Aorta (tissue), 5 donors: ENCODE measurements around the gene RAB35. TPM values are rescaled to one million over a fixed set of nuclear protein-coding genes. Genes with fewer than 3 reads are reported as not detected.

Source experiments
- ATAC-seq: fragments of 200-7000 bp; cut with Tn5 transposase; one replicate; pipeline ENCODE4 v1.9.1; 2022; ENCODE audit warnings: moderate library complexity; ENCODE audit not compliant: low FRiP score
- DNase-seq, 2 donors: peaks; one replicate each; pipeline ENCODE4 v3.0.0-alpha.2; 2020
- H3K27ac ChIP-seq, 2 donors: one replicate each; pipeline ENCODE4 v1.5.1; 2013; ENCODE audit warnings: low read length in 2 of 2, mild to moderate bottlenecking in 2 of 2, moderate library complexity in 2 of 2, control low read depth in 1 of 2, inconsistent platforms in 1 of 2, low read depth in 1 of 2
- H3K27me3 ChIP-seq, 2 donors: one replicate each; pipeline ENCODE4 v1.6.1; 2013; ENCODE audit warnings: control low read depth in 1 of 2, low read length in 1 of 2, mild to moderate bottlenecking in 1 of 2, moderate library complexity in 1 of 2; ENCODE audit not compliant: insufficient read depth in 2 of 2, control insufficient read depth in 1 of 2
- H3K36me3 ChIP-seq, 2 donors: one replicate each; pipeline ENCODE4 v1.6.1; 2013; ENCODE audit warnings: control low read depth in 1 of 2, low read length in 1 of 2, mild to moderate bottlenecking in 1 of 2; ENCODE audit not compliant: insufficient read depth in 2 of 2, control insufficient read depth in 1 of 2
- H3K4me1 ChIP-seq, 2 donors: one replicate each; pipeline ENCODE4 v1.6.1; 2013; ENCODE audit warnings: low read length in 2 of 2, control low read depth in 1 of 2, mild to moderate bottlenecking in 1 of 2, moderate library complexity in 1 of 2; ENCODE audit not compliant: insufficient read depth in 2 of 2, control insufficient read depth in 1 of 2
- H3K4me3 ChIP-seq, 2 donors: one replicate each; pipeline ENCODE4 v1.5.1; 2013; ENCODE audit warnings: low read length in 2 of 2, control low read depth in 1 of 2, mild to moderate bottlenecking in 1 of 2
- H3K9me3 ChIP-seq: one replicate; pipeline ENCODE4 v1.6.1; 2013; ENCODE audit warnings: mild to moderate bottlenecking, low read length; ENCODE audit not compliant: control insufficient read depth
- WGBS, 2 donors: extraction: QIAGEN DNeasy Blood & Tissue Kit; methylation state at CpG; one replicate each; pipeline ENCODE4 v1.1.7; 2013; 5-methylcytosine and 5-hydroxymethylcytosine counted together
- intact Hi-C, 2 donors: fragments of 100-400 bp; cut with DNase I; formaldehyde crosslinking; loops; one replicate each; pipeline versions ENCODE4 v1.14.2 to v1.15.0; 2022
- polyA plus RNA-seq, 2 donors: library from polyadenylated mRNA; stranded (reverse); fragments of 200-250 nt; gene quantifications; one replicate each; pipeline ENCODE4 v1.2.3, GENCODE V29; 2013
- total RNA-seq, 2 donors: library from RNA; stranded (reverse); fragmentation: NEBNext Ultra II Directional; extraction: Animal tissue kit (Norgen Biotek cat#: 25700); gene quantifications; one replicate each; pipeline ENCODE4 v1.2.1, GENCODE V29; 2021
- donor health status: healthy with polysubstance abuse.
- donor health status: Bipolar disorder and iron deficiency.
- donor health status: DM: no; HTN: no; CAD: no.
- donor health status: DM: no; HTN: no; CAD: no.
- donor health status: DM: yes; HTN: yes; CAD: no.

The RAB35 gene
- total and polyA plus RNA-seq, 4 donors: 15.7 to 52.6 (median 35.5) TPM

DNA sequence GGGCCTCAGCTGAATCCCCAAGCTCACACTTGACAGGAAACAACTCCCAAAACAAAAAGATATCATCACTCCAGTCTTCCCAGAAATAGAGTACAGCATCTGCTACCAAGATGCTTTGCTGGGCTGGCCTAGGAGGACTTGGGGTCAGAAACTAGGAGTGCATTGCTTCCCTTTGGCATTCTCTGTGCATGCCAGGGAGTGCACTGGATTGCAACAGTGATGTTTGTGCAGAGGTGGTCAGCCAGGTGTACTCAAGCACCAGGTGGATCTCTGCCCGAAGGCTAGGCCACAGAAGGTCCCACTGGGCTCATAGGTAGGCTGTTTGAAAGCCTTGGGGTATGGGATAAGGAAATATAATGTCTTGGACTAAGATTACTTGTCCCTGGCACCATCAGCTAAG is 51.1 kb downstream of the RAB35 start:
- Histone ChIP-seq H3K27me3 (no peaks in the 10 kb centered on the region), H3K27ac (no peak overlapping the region), H3K9me3 (no peaks in the 10 kb centered on the region), H3K36me3 (no peaks in the 10 kb centered on the region), H3K4me1 (no peaks in the 10 kb centered on the region), H3K4me3 (no peak overlapping the region)
- DNase-seq (no peak), ATAC-seq (no peak)
- 92 to 93% methylated on average over 1 of the region's 1 CpG for WGBS, 2 donors
- intact Hi-C loops: no loop called here

DNA sequence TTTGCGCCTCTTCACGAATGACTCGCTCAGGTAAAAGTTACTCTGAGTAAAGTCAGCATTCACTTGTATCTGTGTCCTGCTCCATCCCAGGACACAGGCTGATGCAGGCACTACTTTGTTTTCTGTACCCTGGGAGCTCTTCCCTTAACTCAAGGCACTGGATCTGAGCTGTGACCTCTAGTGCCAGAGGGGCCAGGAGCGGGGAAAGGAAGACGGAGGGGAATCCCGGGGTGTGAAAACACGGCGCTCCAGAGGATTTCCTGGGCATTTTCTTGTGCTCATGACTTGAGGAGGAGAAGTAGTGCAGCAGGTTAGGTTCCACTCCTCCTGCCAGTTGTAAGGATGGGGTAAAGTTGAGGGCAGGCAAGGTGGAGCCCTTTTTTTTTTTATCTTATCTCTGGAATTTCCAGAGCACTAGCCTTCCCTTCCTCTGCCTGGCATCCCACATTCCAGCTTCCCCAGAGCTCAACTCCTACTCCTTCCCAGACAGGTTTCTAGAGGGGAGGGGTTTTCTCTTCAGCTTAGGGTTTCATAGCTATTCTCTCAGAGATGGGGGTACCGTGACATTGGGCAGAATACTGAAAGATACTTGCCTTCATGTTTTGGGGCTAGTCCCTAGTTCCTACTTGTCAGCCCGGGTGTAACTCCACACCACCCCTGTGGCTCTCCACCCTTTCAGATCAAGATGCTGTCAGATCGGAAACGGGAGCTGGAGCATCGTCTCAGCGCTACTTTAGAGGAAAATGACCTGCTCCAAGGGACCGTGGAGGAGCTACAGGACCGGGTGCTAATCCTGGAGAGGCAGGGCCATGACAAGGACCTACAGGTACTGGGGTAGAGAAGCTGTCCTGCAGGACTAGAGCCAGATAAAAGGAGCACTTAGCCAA is 52.3 kb downstream of the RAB35 start:
- DNase-seq (no peak), ATAC-seq (no peak)
- H3K4me3 ChIP-seq: no peak overlapping the region
- WGBS, 2 donors: 56 to 60% methylated on average over 16 of the region's 16 CpGs
- H3K4me1 ChIP-seq: no peaks in the 10 kb centered on the region
- no peaks in the 10 kb centered on the region for H3K9me3 ChIP-seq
- no peaks in the 10 kb centered on the region for H3K27me3 ChIP-seq
- H3K36me3 ChIP-seq: no peaks in the 10 kb centered on the region
- intact Hi-C loops: no loop called here
- H3K27ac ChIP-seq: no peak overlapping the region

DNA sequence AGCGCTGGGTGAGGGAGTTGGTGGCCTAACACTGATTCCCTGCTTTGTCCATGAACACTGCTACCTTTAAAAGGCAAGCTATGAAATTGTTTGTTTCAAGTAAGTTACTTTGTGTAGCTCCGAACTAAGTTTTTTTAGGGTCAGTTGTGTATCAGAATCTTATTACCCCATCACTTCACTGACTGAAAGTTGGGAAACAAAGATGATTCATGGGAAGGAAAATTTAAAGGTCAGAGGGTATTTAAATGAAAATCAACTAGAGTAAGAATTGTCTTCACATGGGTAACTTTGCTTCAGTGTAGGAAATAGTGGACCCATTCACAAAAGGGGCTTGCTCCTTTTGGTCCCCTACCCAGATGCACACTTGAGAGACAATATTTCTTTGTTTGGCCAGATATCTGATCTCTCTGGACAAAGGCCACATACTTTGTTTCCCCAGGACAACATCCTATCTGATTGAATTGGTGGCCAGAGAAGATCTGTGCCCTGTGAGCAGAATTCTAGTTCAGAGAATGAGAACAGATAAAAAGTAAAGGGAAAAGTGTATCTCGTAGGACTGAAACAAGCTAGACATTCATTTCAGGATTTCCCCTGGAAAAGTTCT is 53.5 kb downstream of the RAB35 start:
- intact Hi-C loops: no loop called here
- no peaks in the 10 kb centered on the region for H3K36me3 ChIP-seq
- no peaks in the 10 kb centered on the region for H3K4me1 ChIP-seq
- H3K27ac ChIP-seq: no peak overlapping the region
- ATAC-seq (no peak), DNase-seq (no peak)
- 77 to 78% methylated on average over 3 of the region's 3 CpGs for WGBS, 2 donors
- H3K9me3 ChIP-seq: no peaks in the 10 kb centered on the region
- no peak overlapping the region for H3K4me3 ChIP-seq
- no peaks in the 10 kb centered on the region for H3K27me3 ChIP-seq

DNA sequence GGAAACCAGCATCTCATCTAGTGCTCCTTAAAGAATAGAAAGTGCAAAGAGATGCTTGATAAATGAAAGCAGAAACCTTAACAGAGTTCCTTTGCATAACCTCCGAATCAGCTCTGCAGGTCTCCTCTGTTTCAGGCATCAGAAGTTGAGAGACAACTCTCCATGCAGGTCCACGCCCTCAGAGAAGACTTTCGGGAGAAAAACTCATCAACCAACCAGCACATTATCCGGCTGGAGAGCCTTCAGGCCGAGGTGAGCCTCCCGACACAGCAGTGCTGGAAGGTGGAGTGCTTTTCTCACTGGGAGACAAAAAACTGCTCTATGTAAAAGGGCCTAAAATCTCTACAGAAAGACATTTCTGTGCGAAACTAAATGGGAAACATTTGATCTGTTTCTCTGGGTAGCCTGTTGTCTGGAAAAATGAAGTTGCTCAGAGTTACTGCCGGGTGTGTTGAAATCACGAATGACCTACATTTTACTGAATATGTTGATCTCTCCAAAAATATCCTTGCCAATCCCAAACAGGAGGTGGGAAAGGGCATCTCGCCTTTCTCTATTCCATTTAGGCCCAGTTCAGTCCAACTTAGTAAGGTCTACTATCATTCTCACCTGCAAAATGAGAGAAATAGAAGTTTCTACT is 54.9 kb downstream of the RAB35 start:
- DNase-seq (no peak), ATAC-seq (no peak)
- Histone ChIP-seq H3K4me1 (no peaks in the 10 kb centered on the region), H3K9me3 (no peaks in the 10 kb centered on the region), H3K36me3 (no peaks in the 10 kb centered on the region), H3K27ac (no peak overlapping the region), H3K4me3 (no peak overlapping the region), H3K27me3 (no peaks in the 10 kb centered on the region)
- intact Hi-C loops: no loop called here
- 77 to 78% methylated on average over 10 of the region's 10 CpGs for WGBS, 2 donors

GRCh38 chr12:120060717-120061116 is 55.8 kb downstream of the RAB35 start:
- Histone ChIP-seq H3K27ac (no peak overlapping the region), H3K27me3 (no peaks in the 10 kb centered on the region), H3K36me3 (no peaks in the 10 kb centered on the region), H3K4me1 (no peaks in the 10 kb centered on the region), H3K9me3 (no peaks in the 10 kb centered on the region), H3K4me3 (no peak overlapping the region)
- DNase-seq (no peak), ATAC-seq (no peak)
- intact Hi-C loops: no loop called here
- WGBS, 2 donors: 18 to 31% methylated on average over 5 of the region's 5 CpGs

DNA sequence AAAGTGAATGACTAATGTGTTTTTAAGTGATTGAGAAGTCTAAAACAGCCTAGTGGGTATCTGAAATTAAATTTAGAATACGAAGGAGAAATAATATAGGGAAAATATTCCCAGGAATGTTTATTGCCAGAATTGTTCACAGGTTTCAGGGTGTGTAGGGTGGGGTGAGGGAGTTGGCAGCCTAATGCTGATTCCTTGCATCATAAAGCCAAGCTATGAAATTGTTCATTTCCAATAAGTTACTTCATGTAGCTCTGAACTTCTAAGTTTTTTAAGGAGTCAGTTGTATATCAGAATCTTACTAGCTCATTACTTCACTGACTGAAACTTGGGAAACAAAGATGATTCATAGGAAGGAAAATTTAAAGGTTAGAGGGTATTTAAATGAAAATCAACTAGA is 56.4 kb downstream of the RAB35 start:
- Histone ChIP-seq H3K4me3 (no peak overlapping the region), H3K9me3 (no peaks in the 10 kb centered on the region), H3K4me1 (no peaks in the 10 kb centered on the region), H3K27me3 (no peaks in the 10 kb centered on the region), H3K36me3 (no peaks in the 10 kb centered on the region), H3K27ac (no peak overlapping the region)
- intact Hi-C loops: no loop called here
- 40 to 57% methylated on average over 1 of the region's 1 CpG for WGBS, 2 donors
- ATAC-seq (no peak), DNase-seq (no peak)

- Histone ChIP-seq H3K4me1 (no peaks in the 10 kb centered on the region), H3K4me3 (no peak overlapping the region), H3K27ac (no peak overlapping the region), H3K9me3 (no peaks in the 10 kb centered on the region), H3K27me3 (no peaks in the 10 kb centered on the region), H3K36me3 (no peaks in the 10 kb centered on the region)
- DNase-seq: no peak
- WGBS, 2 donors: 51 to 57% methylated on average over 5 of the region's 5 CpGs
- no peak for ATAC-seq
- intact Hi-C loops: no loop called here
These were observed 59.8 kb downstream of the RAB35 start for GRCh38 chr12:120056739-120057138.

- WGBS, 2 donors: 69 to 77% methylated on average over 2 of the region's 2 CpGs
- no peak for ATAC-seq
- Histone ChIP-seq H3K36me3 (no peaks in the 10 kb centered on the region), H3K9me3 (no peaks in the 10 kb centered on the region), H3K4me1 (no peaks in the 10 kb centered on the region), H3K4me3 (no peak overlapping the region), H3K27ac (no peak overlapping the region), H3K27me3 (no peaks in the 10 kb centered on the region)
- DNase-seq: no peak
- intact Hi-C loops: no loop called here
These were observed 61.1 kb downstream of the RAB35 start for GRCh38 chr12:120055231-120056000.
